ENCODE data around the gene CGNL1. TPM values are rescaled to one million over a fixed set of nuclear protein-coding genes. Genes with fewer than 3 reads are reported as not detected.

The CGNL1 gene
- total RNA-seq, 1 donor from 2014 or later = 5.7 TPM

- no peak for DNase-seq (ENCODE audit: low spot score in 2 of 2)
- no peak for FAIRE-seq
Measured at GRCh38 chr15:57554812-57555179, 178.5 kb downstream of the CGNL1 start.

GRCh38 chr15:57555270-57555669 is 179.0 kb downstream of the CGNL1 start:
- DNase-seq (ENCODE audit: low spot score in 2 of 2) (no peak), FAIRE-seq (no peak)

- FAIRE-seq (no peak), DNase-seq (ENCODE audit: low spot score in 2 of 2) (no peak)
Measured at GRCh38 chr15:57556040-57556439, 179.7 kb downstream of the CGNL1 start.

GRCh38 chr15:57557267-57557666 is 181.0 kb downstream of the CGNL1 start:
- FAIRE-seq = no peak
- no peak for DNase-seq (ENCODE audit: low spot score in 2 of 2)

- DNase-seq (ENCODE audit: low spot score in 2 of 2) = no peak
- no peak for FAIRE-seq
Measured at GRCh38 chr15:57557810-57558209, 181.5 kb downstream of the CGNL1 start.

GRCh38 chr15:57559875-57560274 is 183.6 kb downstream of the CGNL1 start:
- DNase-seq (ENCODE audit: low spot score in 2 of 2) = no peak
- no peak for FAIRE-seq

- no peak for FAIRE-seq
Measured at GRCh38 chr15:57561041-57561711, 184.9 kb downstream of the CGNL1 start.

GRCh38 chr15:57562196-57562769 is 186.0 kb downstream of the CGNL1 start:
- FAIRE-seq = no peak
- no peak for DNase-seq (ENCODE audit: low spot score in 2 of 2)

More at GRCh38 chr15:57561041-57561711, 184.9 kb downstream of the CGNL1 start:
- DNase-seq (ENCODE audit: low spot score in 2 of 2) = peak in 1 of 2 donors; percentile 63

GRCh38 chr15:57563416-57563815 is 187.1 kb downstream of the CGNL1 start:
- FAIRE-seq = no peak
- no peak for DNase-seq (ENCODE audit: low spot score in 2 of 2)

- DNase-seq (ENCODE audit: low spot score in 2 of 2) (no peak), FAIRE-seq (no peak)
Measured at GRCh38 chr15:57565311-57565710, 189.0 kb downstream of the CGNL1 start.

- DNase-seq (ENCODE audit: low spot score in 2 of 2) (no peak), FAIRE-seq (no peak)
Measured at GRCh38 chr15:57566834-57567233, 190.5 kb downstream of the CGNL1 start.

GRCh38 chr15:57567891-57568290 is 191.6 kb downstream of the CGNL1 start:
- FAIRE-seq (no peak), DNase-seq (ENCODE audit: low spot score in 2 of 2) (no peak)

GRCh38 chr15:57568299-57568698 is 192.0 kb downstream of the CGNL1 start:
- DNase-seq (ENCODE audit: low spot score in 2 of 2) (no peak), FAIRE-seq (no peak)

- no peak for DNase-seq (ENCODE audit: low spot score in 2 of 2)
- FAIRE-seq = no peak
Measured at GRCh38 chr15:57570340-57570739, 194.0 kb downstream of the CGNL1 start.

- DNase-seq (ENCODE audit: low spot score in 2 of 2) = no peak
- no peak for FAIRE-seq
Measured at GRCh38 chr15:57570994-57571393, 194.7 kb downstream of the CGNL1 start.

- FAIRE-seq (no peak), DNase-seq (ENCODE audit: low spot score in 2 of 2) (no peak)
Measured at GRCh38 chr15:57571725-57572124, 195.4 kb downstream of the CGNL1 start.

GRCh38 chr15:57572468-57572867 is 196.2 kb downstream of the CGNL1 start:
- DNase-seq (ENCODE audit: low spot score in 2 of 2) = no peak
- no peak for FAIRE-seq

- DNase-seq (ENCODE audit: low spot score in 2 of 2) (no peak), FAIRE-seq (no peak)
Measured at GRCh38 chr15:57573151-57573550, 196.8 kb downstream of the CGNL1 start.

- DNase-seq (ENCODE audit: low spot score in 2 of 2) = no peak
- FAIRE-seq = no peak
Measured at GRCh38 chr15:57575363-57575762, 199.1 kb downstream of the CGNL1 start.

GRCh38 chr15:57578288-57578900 is 202.1 kb downstream of the CGNL1 start:
- DNase-seq (ENCODE audit: low spot score in 2 of 2) = no peak
- no peak for FAIRE-seq

GRCh38 chr15:57580428-57580827 is 204.1 kb downstream of the CGNL1 start:
- no peak for FAIRE-seq
- DNase-seq (ENCODE audit: low spot score in 2 of 2) = no peak

- FAIRE-seq (no peak), DNase-seq (ENCODE audit: low spot score in 2 of 2) (no peak)
Measured at GRCh38 chr15:57580866-57581265, 204.6 kb downstream of the CGNL1 start.
